H1 (cell line): Measurements from ENCODE around the gene INHBA. TPM values are rescaled to one million over a fixed set of nuclear protein-coding genes. Genes with fewer than 3 reads are reported as not detected.
A peak's percentile ranks its signal among the peaks of the same experiment; 100 is the strongest.

Experiments
- BACH1 ChIP-seq: IDR thresholded peaks from 2 replicates; pipeline ENCODE4 v1.6.1; 2012; ENCODE audit warnings: low read length, improper control_type of control experiment
- CTCF ChIP-seq, 3 experiments: IDR thresholded peaks; 1 replicate in 2 of 3; 2 replicates in 1 of 3; pipeline versions ENCODE4 v1.5.1 to v1.6.1; 2011; ENCODE audit warnings: low read length in 3 of 3, mild to moderate bottlenecking in 3 of 3, inconsistent platforms in 2 of 3, low read depth in 1 of 3, moderate library complexity in 1 of 3; ENCODE audit not compliant: insufficient read depth in 1 of 3; ENCODE audit errors: control extremely low read depth in 1 of 3
- POLR2AphosphoS5 ChIP-seq: IDR thresholded peaks from 2 replicates; pipeline ENCODE4 v1.6.1; 2011; ENCODE audit warnings: low read depth, low read length
- polyA plus RNA-seq, 7 experiments: library from polyadenylated mRNA; depleted of rRNA in 3 of 7; stranded (reverse) in 5 of 7; unstranded in 2 of 7; fragments of >200 nt in 5 of 7; fragments of 200-250 nt in 2 of 7; gene quantifications; 1 replicate in 5 of 7; 2 replicates in 1 of 7; 4 replicates in 1 of 7; pipeline versions ENCODE4 v1.2.1 to v1.2.3, GENCODE V29; 2011 to 2013; ENCODE audit warnings: missing spikeins in 2 of 7, mixed read lengths in 2 of 7
- total RNA-seq: library from RNA; stranded (reverse); fragmentation: NEBNext Ultra II Directional; extraction: Animal tissue kit (Norgen Biotek cat#: 25700); gene quantifications from 2 replicates; pipeline ENCODE4 v1.2.1, GENCODE V29; 2021

The INHBA gene
- total and polyA plus RNA-seq, 2 of the 8 experiments (the other 6 are each of a cell fraction or from before 2014, with no cell fraction given): 1.1 to 2.7 TPM

GRCh38 chr7:41696323-41696916, 6.5 kb downstream of the INHBA start (continued):
- TF ChIP-seq CTCF (IDR thresholded peaks at IDR 0.05; ENCODE audit: control extremely low read depth in 1 of 3, insufficient read depth in 1 of 3, low read depth in 1 of 3, low read length in 3 of 3) (peak; percentile 59 to 84 (median 79)), BACH1 (no peak), POLR2AphosphoS5 (no peak)
